Retinal pigment epithelial cell (primary cell): ENCODE data around the gene PAM.

Experiments
- DNase-seq: peaks from one replicate; pipeline ENCODE4 v3.0.0-alpha.2; 2010; ENCODE audit warnings: low read depth
- H3K4me3 ChIP-seq: 2 replicates; pipeline ENCODE4 v1.5.1; 2011; ENCODE audit warnings: mild to moderate bottlenecking, low read length, control low read depth, moderate library complexity
- CTCF ChIP-seq: conservative IDR thresholded peaks from 2 replicates; pipeline ENCODE4 v1.5.1; 2011; ENCODE audit warnings: low read depth, low read length, control low read depth, inconsistent platforms

The PAM gene

GRCh38 chr5:102922111-102922720 lies 167.1 kb downstream of the PAM start:
- TF ChIP-seq CTCF: no peak
- DNase-seq: no peak
- no peak overlapping the region for H3K4me3 ChIP-seq

GRCh38 chr5:102922799-102923477 lies 167.8 kb downstream of the PAM start:
- no peak for TF ChIP-seq CTCF
- no peak for DNase-seq
- H3K4me3 ChIP-seq: no peak overlapping the region

DNA sequence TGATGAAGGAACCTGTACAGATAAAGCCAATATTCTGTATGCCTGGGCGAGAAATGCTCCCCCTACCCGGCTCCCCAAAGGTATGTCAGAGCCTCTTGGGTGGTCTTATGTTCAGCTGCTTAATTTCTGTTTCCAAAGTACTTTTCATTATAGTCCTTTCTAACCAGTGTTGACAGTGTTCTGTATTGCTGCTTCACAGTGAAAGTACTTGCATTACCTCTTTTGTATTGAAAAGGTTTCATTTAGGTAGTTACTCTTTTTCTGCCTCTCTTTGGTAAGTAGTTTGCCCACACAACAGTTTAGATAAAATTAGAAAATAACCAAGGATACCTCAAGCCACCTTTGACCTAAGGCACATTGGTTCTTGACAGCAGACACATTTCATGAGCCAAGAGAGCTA lies 169.9 kb downstream of the PAM start:
- TF ChIP-seq CTCF: no peak
- DNase-seq: no peak
- H3K4me3 ChIP-seq: no peak overlapping the region

- no peak for DNase-seq
- TF ChIP-seq CTCF: no peak
- no peak overlapping the region for H3K4me3 ChIP-seq
Observed at GRCh38 chr5:102927007-102927406, 171.9 kb downstream of the PAM start.

DNA sequence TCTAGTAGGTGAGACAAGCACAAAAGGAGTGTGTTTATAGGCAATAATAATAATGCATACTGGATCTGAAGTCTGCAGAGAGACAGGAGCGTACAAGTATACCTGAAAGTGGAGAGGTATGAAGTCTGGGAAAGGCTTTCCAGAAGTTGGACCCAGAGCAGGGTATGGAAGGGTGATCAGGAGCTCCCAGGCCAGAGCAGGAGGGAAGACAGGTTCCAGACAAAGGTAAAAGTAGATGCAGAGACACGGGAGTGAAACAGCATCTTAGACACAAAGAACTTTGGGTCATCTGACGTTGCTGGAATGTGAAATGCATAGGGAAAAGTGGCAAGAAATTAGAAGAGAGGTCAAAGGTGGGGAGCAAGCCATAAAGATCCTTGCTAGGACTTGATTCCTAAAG lies 175.1 kb downstream of the PAM start:
- no peak for DNase-seq

GRCh38 chr5:102931085-102931725 lies 176.1 kb downstream of the PAM start:
- no peak for DNase-seq
- H3K4me3 ChIP-seq: no peak overlapping the region
- no peak for TF ChIP-seq CTCF

More for the DNA sequence above, 175.1 kb downstream of the PAM start:
- TF ChIP-seq CTCF: no peak
- H3K4me3 ChIP-seq: no peak overlapping the region

DNA sequence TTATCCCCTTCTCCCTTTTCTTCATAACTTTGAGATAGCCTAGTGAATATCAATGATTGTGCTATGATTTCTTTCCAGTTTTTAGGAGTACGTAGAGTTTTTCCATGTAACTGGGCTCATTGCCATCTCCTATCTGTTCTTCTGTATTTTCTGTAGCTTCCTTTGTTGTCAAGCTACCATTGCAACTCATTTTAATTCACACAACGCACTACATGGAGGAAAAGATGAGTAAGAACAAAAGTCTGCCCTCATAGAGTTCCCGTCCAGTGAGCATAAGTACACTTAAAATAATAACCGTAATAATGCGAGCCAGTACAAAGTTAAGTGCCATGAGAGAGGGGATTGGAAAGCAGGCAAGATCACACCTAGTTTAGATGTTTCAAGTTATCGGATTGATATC lies 177.7 kb downstream of the PAM start:
- TF ChIP-seq CTCF: no peak
- no peak overlapping the region for H3K4me3 ChIP-seq
- no peak for DNase-seq
